ENCODE results near the gene RFTN1.

Gene RFTN1

GRCh38 chr3:16357186-16358121 is 156.0 kb downstream of the RFTN1 start:
- no peak for DNase-seq (ENCODE audit: low read depth in 3 of 3)

- DNase-seq (ENCODE audit: low read depth in 3 of 3) = no peak
These were observed 157.7 kb downstream of the RFTN1 start for GRCh38 chr3:16355828-16356227.

- DNase-seq (ENCODE audit: low read depth in 3 of 3) = no peak
These were observed 159.2 kb downstream of the RFTN1 start for GRCh38 chr3:16354291-16354690.

- no peak for DNase-seq (ENCODE audit: low read depth in 3 of 3)
These were observed 161.1 kb downstream of the RFTN1 start for GRCh38 chr3:16352428-16352827.

- no peak for DNase-seq (ENCODE audit: low read depth in 3 of 3)
These were observed 162.7 kb downstream of the RFTN1 start for GRCh38 chr3:16350597-16351318.

GRCh38 chr3:16349986-16350596 is 163.4 kb downstream of the RFTN1 start:
- DNase-seq (ENCODE audit: low read depth in 3 of 3) = no peak

GRCh38 chr3:16347548-16347947 is 166.0 kb downstream of the RFTN1 start:
- no peak for DNase-seq (ENCODE audit: low read depth in 3 of 3)

- no peak for DNase-seq (ENCODE audit: low read depth in 3 of 3)
These were observed 167.0 kb downstream of the RFTN1 start for GRCh38 chr3:16346413-16347081.

GRCh38 chr3:16343101-16343500 is 170.4 kb downstream of the RFTN1 start:
- DNase-seq (ENCODE audit: low read depth in 3 of 3) = no peak

- DNase-seq (ENCODE audit: low read depth in 3 of 3) = no peak
These were observed 174.5 kb downstream of the RFTN1 start for GRCh38 chr3:16338999-16339398.

GRCh38 chr3:16337856-16338540 is 175.5 kb downstream of the RFTN1 start:
- peak; percentile 14 to 15 (median 15) for DNase-seq (ENCODE audit: low read depth in 3 of 3)

- DNase-seq (ENCODE audit: low read depth in 3 of 3) = no peak
These were observed 176.7 kb downstream of the RFTN1 start for GRCh38 chr3:16336825-16337224.

GRCh38 chr3:16335772-16336645 is 177.5 kb downstream of the RFTN1 start:
- no peak for DNase-seq (ENCODE audit: low read depth in 3 of 3)

- DNase-seq (ENCODE audit: low read depth in 3 of 3) = no peak
These were observed 178.2 kb downstream of the RFTN1 start for GRCh38 chr3:16335333-16335732.

GRCh38 chr3:16334909-16335308 is 178.6 kb downstream of the RFTN1 start:
- DNase-seq (ENCODE audit: low read depth in 3 of 3) = no peak

GRCh38 chr3:16332904-16333426 is 180.5 kb downstream of the RFTN1 start:
- DNase-seq (ENCODE audit: low read depth in 3 of 3) = no peak

GRCh38 chr3:16331319-16331883 is 182.1 kb downstream of the RFTN1 start:
- DNase-seq (ENCODE audit: low read depth in 3 of 3) = no peak

- no peak for DNase-seq (ENCODE audit: low read depth in 3 of 3)
These were observed 183.1 kb downstream of the RFTN1 start for GRCh38 chr3:16330351-16330750.

- no peak for DNase-seq (ENCODE audit: low read depth in 3 of 3)
These were observed 183.7 kb downstream of the RFTN1 start for GRCh38 chr3:16329826-16330129.
